ENCODE measurements around the gene COX8A.

- TF ChIP-seq CTCF (IDR thresholded peaks at IDR 0.05) (no peak), EZH2 (IDR thresholded peaks at IDR 0.05; ENCODE audit: borderline replicate concordance, insufficient read depth, low read depth, low read length, poor library complexity, severe bottlenecking) (no peak)
Observed at GRCh38 chr11:64013141-64013896, 38.9 kb downstream of the COX8A start.
